Gastrocnemius medialis (tissue), 4 donors: Measurements from ENCODE around the gene KRT17.

Experiments used
- CTCF ChIP-seq, 5 experiments: fragments of 450-650 bp in 3 of 5; fragments of 200-600 bp in 2 of 5; sonication (generic) in 2 of 5; IDR thresholded peaks in 4 of 5; conservative IDR thresholded peaks in 1 of 5; 1 replicate in 4 of 5; 2 replicates in 1 of 5; pipeline ENCODE4 v1.5.1; 2016 to 2019; ENCODE audit warnings: antibody characterized with exemption in 5 of 5, mild to moderate bottlenecking in 3 of 5, moderate library complexity in 3 of 5
- POLR2A ChIP-seq, 2 donors: fragments of 450-650 bp; IDR thresholded peaks; one replicate each; pipeline ENCODE4 v1.6.1; 2017; ENCODE audit warnings: antibody characterized with exemption in 2 of 2, mild to moderate bottlenecking in 2 of 2, moderate library complexity in 2 of 2

- TF ChIP-seq CTCF (IDR thresholded peaks at IDR 0.05 in 4 of 5, conservative IDR thresholded peaks at IDR 0.05 in 1 of 5) (no peak), POLR2A (IDR thresholded peaks at IDR 0.05) (no peak)
Observed at GRCh38 chr17:41629826-41630670, 5.7 kb upstream of the KRT17 start.
